MM.1S (cell line): ENCODE results near the gene IFNL2.

Source experiments
- DNase-seq: peaks from one replicate; pipeline ENCODE4 v3.0.0-alpha.2; 2015
- H2AFZ ChIP-seq: fragments of 300-600 bp; sonication (generic); 2 replicates; pipeline ENCODE4 v1.6.0; 2016; ENCODE audit warnings: antibody characterized with exemption, low read length
- H3F3A ChIP-seq: fragments of 300-600 bp; sonication (generic); 2 replicates; pipeline ENCODE4 v1.6.1; 2016; ENCODE audit warnings: mild to moderate bottlenecking, antibody characterized with exemption, low read length, moderate library complexity, mixed read lengths; ENCODE audit not compliant: insufficient read depth
- H3K27ac ChIP-seq: fragments of 300-600 bp; sonication (generic); 2 replicates; pipeline ENCODE4 v1.5.1; 2016; ENCODE audit warnings: mild to moderate bottlenecking, low read length
- H3K27me3 ChIP-seq: fragments of 300-600 bp; sonication (generic); replicated peaks from 2 replicates; pipeline ENCODE4 v1.6.0; 2016; ENCODE audit warnings: low read length; ENCODE audit not compliant: insufficient read depth
- H3K36me3 ChIP-seq: fragments of 300-600 bp; sonication (generic); replicated peaks from 2 replicates; pipeline ENCODE4 v1.6.1; 2016; ENCODE audit warnings: mild to moderate bottlenecking, low read length, mixed read lengths; ENCODE audit not compliant: insufficient read depth
- H3K4me1 ChIP-seq: fragments of 300-600 bp; sonication (generic); 2 replicates; pipeline ENCODE4 v1.6.1; 2016; ENCODE audit warnings: low read length, mixed read lengths
- H3K4me2 ChIP-seq: fragments of 300-600 bp; sonication (generic); 2 replicates; pipeline ENCODE4 v1.6.0; 2016; ENCODE audit warnings: low read depth, low read length
- H3K4me3 ChIP-seq: fragments of 300-600 bp; sonication (generic); 2 replicates; pipeline ENCODE4 v1.5.1; 2016; ENCODE audit warnings: low read length, mixed read lengths
- H3K79me2 ChIP-seq: fragments of 300-600 bp; sonication (generic); 2 replicates; pipeline ENCODE4 v1.6.1; 2016; ENCODE audit warnings: mixed run types, low read length, mixed read lengths
- H3K9ac ChIP-seq: fragments of 300-600 bp; sonication (generic); 2 replicates; pipeline ENCODE4 v1.6.1; 2016; ENCODE audit warnings: low read length, mixed read lengths
- H3K9me2 ChIP-seq: fragments of 300-600 bp; sonication (generic); replicated peaks from 2 replicates; pipeline ENCODE4 v1.6.1; 2016; ENCODE audit warnings: mild to moderate bottlenecking, low read length, mixed read lengths; ENCODE audit not compliant: insufficient read depth
- H3K9me3 ChIP-seq: fragments of 300-600 bp; sonication (generic); replicated peaks from 2 replicates; pipeline ENCODE4 v1.6.1; 2016; ENCODE audit warnings: mild to moderate bottlenecking, low read length, mixed read lengths; ENCODE audit not compliant: insufficient read depth
- H4K20me1 ChIP-seq: fragments of 300-600 bp; sonication (generic); 2 replicates; pipeline ENCODE4 v1.6.1; 2016; ENCODE audit warnings: mild to moderate bottlenecking, low read length, moderate library complexity, mixed read lengths; ENCODE audit not compliant: insufficient read depth
- EZH2 ChIP-seq: fragments of 300-600 bp; sonication (generic); optimal IDR thresholded peaks from 2 replicates; pipeline ENCODE3; 2017; ENCODE audit warnings: low read depth, mild to moderate bottlenecking, antibody characterized with exemption, low read length, mixed read lengths
- EZH2phosphoT487 ChIP-seq: fragments of 300-600 bp; sonication (generic); IDR thresholded peaks from 2 replicates; pipeline ENCODE4 v1.6.1; 2018; ENCODE audit warnings: antibody characterized with exemption, low read length
- TF ChIP-seq, protein P1 (sequence below): fragments of 300-600 bp; sonication (generic); IDR thresholded peaks from 2 replicates; pipeline ENCODE4 v1.5.1; 2016; ENCODE audit warnings: antibody characterized with exemption, low read length, mixed read lengths

The IFNL2 gene

GRCh38 chr19:39304185-39304513, 36.0 kb downstream of the IFNL2 start:
- no peaks in the 10 kb centered on the region for H3K9me2 ChIP-seq
- H3K4me3 ChIP-seq: no peak overlapping the region
- H4K20me1 ChIP-seq: no peaks in the 10 kb centered on the region
- TF ChIP-seq, protein P1, sequence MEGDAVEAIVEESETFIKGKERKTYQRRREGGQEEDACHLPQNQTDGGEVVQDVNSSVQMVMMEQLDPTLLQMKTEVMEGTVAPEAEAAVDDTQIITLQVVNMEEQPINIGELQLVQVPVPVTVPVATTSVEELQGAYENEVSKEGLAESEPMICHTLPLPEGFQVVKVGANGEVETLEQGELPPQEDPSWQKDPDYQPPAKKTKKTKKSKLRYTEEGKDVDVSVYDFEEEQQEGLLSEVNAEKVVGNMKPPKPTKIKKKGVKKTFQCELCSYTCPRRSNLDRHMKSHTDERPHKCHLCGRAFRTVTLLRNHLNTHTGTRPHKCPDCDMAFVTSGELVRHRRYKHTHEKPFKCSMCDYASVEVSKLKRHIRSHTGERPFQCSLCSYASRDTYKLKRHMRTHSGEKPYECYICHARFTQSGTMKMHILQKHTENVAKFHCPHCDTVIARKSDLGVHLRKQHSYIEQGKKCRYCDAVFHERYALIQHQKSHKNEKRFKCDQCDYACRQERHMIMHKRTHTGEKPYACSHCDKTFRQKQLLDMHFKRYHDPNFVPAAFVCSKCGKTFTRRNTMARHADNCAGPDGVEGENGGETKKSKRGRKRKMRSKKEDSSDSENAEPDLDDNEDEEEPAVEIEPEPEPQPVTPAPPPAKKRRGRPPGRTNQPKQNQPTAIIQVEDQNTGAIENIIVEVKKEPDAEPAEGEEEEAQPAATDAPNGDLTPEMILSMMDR: no peak
- no peak for TF ChIP-seq EZH2
- no peak for TF ChIP-seq EZH2phosphoT487
- no peaks in the 10 kb centered on the region for H3K4me1 ChIP-seq
- no peaks in the 10 kb centered on the region for H3K36me3 ChIP-seq
- no peaks in the 10 kb centered on the region for H3K9me3 ChIP-seq
- no peak overlapping the region for H3K4me2 ChIP-seq
- peaks cover 11% of the 10 kb centered on the region; the same call in 1 of the 2 replicates for H3K27me3 ChIP-seq
- no peaks in the 10 kb centered on the region for H3F3A ChIP-seq
- H3K27ac ChIP-seq: no peak overlapping the region
- no peak for DNase-seq
- H3K79me2 ChIP-seq: no peaks in the 10 kb centered on the region
- no peak overlapping the region for H3K9ac ChIP-seq
- no peak overlapping the region for H2AFZ ChIP-seq

GRCh38 chr19:39304701-39305571, 36.7 kb downstream of the IFNL2 start:
- Histone ChIP-seq H3K27me3 (peaks cover 7% of the 10 kb centered on the region; the same call in 1 of the 2 replicates), H4K20me1 (no peaks in the 10 kb centered on the region)

DNA sequence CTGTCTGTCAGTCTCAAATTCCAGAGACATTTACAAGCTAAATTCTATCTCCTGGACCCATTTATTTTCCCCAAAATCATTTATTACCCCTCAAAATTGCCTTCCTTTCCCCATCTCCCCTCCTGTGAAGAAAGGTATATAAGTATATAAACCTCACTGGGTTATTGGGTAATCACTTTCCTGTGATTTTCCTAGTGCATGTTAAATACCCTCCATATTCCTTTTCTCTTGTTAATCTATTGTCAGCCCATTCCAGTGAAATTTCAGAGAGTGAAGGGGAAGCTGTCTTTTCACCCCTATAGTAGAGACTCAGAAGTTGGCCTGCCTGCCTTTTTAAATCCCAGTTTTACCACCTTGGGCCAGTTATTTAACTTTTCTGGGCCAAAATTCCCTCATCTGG, 37.9 kb downstream of the IFNL2 start:
- Histone ChIP-seq H3K4me1 (no peaks in the 10 kb centered on the region), H3K9me3 (no peaks in the 10 kb centered on the region), H3K4me2 (no peak overlapping the region), H2AFZ (no peak overlapping the region), H3K4me3 (no peak overlapping the region), H3K9ac (no peak overlapping the region), H4K20me1 (no peaks in the 10 kb centered on the region), H3K36me3 (no peaks in the 10 kb centered on the region), H3F3A (no peaks in the 10 kb centered on the region), H3K9me2 (no peaks in the 10 kb centered on the region), H3K79me2 (no peaks in the 10 kb centered on the region), H3K27me3 (peaks cover 3% of the 10 kb centered on the region; the same call in 1 of the 2 replicates), H3K27ac (no peak overlapping the region)
- TF ChIP-seq, protein P1: no peak
- TF ChIP-seq EZH2: no peak
- no peak for DNase-seq

More at GRCh38 chr19:39304701-39305571, 36.7 kb downstream of the IFNL2 start:
- Histone ChIP-seq H3K36me3 (no peaks in the 10 kb centered on the region), H3K4me1 (no peaks in the 10 kb centered on the region), H3K9me2 (no peaks in the 10 kb centered on the region), H3K4me2 (no peak overlapping the region), H2AFZ (no peak overlapping the region), H3K9ac (no peak overlapping the region), H3K27ac (no peak overlapping the region), H3K4me3 (no peak overlapping the region), H3F3A (no peaks in the 10 kb centered on the region), H3K9me3 (no peaks in the 10 kb centered on the region), H3K79me2 (no peaks in the 10 kb centered on the region)
- no peak for TF ChIP-seq EZH2
- TF ChIP-seq, protein P1: no peak
- no peak for TF ChIP-seq EZH2phosphoT487
- no peak for DNase-seq
